GM10248 (cell line): ENCODE results near the gene CYBRD1.

Experiments used
- CTCF ChIA-PET: fragments of 300-600 bp; sonication (Branson Sonifier 250); formaldehyde crosslinking; extraction: SDS; loops from one replicate; lab custom pipeline; 2021; ENCODE audit warnings: antibody characterized with exemption; lab: Yijun Ruan, JAX
- POLR2A ChIA-PET: fragments of 350-650 bp; sonication (Branson Sonifier 250); formaldehyde crosslinking; extraction: SDS; loops from one replicate; lab custom pipeline; 2020; ENCODE audit warnings: antibody characterized with exemption; lab: Yijun Ruan, JAX
- DNase-seq: peaks from one replicate; pipeline ENCODE4 v3.0.0; 2012; ENCODE audit errors: extremely low spot score
- CTCF ChIP-seq: IDR thresholded peaks from 2 replicates; pipeline ENCODE4 v1.5.1; 2012; ENCODE audit warnings: mild to moderate bottlenecking, low read depth; ENCODE audit errors: extremely low read depth, missing control alignments, control extremely low read depth

The CYBRD1 gene

DNA sequence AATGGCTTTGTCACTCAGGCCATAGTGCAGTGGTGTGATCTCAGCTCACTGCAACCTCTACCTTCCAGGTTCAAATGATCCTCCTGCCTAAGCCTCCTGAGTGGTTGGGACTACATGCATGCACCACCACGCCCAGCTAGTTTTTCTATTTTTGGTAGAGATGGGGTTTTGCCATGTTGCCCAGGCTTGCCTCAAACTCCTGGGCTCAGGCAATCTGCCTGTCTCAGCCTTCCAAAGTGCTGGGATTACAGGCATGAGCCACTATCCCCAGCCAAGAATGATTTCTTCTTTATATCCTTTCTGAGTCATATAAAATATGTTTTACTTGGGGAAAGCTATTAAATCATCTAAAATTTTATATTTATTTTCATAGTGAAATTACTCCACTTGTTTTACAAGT is 61.3 kb downstream of the CYBRD1 start:
- TF ChIP-seq CTCF, result no peak
- ChIA-PET CTCF (interaction anchor here (0.8 kb wide), 1 partner anchor 13 kb away, joined by 3 read pairs; no protein-coding TSS in a partner anchor), POLR2A (no interaction called here)
- no peak for DNase-seq

GRCh38 chr2:171584001-171584400 is 61.7 kb downstream of the CYBRD1 start:
- POLR2A ChIA-PET, result no interaction called here
- CTCF ChIA-PET, result interaction anchor here (0.8 kb wide), 1 partner anchor 13 kb away, joined by 3 read pairs; no protein-coding TSS in a partner anchor
- no peak for DNase-seq
- TF ChIP-seq CTCF, result no peak

DNA sequence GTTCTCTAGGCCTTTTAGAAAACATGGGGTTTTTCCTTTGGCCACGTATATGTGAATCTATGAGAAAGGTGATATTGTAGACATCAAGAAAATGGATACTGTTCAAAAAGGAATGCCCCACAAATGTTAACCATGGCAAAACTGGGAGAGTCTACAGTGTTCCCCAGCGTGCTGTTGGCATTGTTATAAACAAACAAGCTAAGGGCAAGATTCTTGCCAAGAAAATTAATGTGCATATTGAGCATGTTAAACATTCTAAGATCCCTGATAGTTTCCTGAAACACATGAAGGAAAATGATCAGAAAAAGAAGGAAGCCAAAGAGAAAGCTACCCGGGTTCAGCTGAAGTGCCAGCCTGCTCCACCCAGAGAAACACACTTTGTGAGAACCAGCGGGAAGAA is 64.9 kb downstream of the CYBRD1 start:
- no peak for TF ChIP-seq CTCF
- POLR2A ChIA-PET, result no interaction called here
- no peak for DNase-seq
- CTCF ChIA-PET, result interaction anchor here (0.6 to 4.0 kb wide), 5 partner anchors 9 to 875 kb away, joined by 3 to 26 read pairs (median 5); no protein-coding TSS in a partner anchor

DNA sequence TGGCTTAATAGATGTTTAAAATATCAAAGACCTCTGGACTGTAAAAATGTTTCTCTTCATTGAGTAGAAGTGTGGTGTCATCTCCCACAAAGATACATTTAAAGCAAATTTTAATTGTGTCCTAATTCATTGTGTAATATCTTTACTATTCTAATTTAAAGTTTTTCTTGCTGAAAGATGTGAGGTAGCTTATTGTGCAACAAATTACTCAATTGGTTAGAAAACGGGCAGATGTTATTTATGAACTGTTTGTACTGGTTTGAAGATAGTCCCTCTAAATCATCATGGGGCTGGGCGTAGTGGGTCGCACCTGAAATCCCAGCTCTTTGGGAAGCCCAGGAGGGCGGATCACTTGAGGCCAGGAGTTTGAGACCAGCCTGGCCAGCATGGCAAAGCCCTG is 65.3 kb downstream of the CYBRD1 start:
- no peak for TF ChIP-seq CTCF
- DNase-seq, result no peak
- ChIA-PET POLR2A (no interaction called here), CTCF (interaction anchor here (0.6 to 4.0 kb wide), 9 partner anchors 9 to 874 kb away, joined by 3 to 26 read pairs (median 5); no protein-coding TSS in a partner anchor)

GRCh38 chr2:171590116-171590515 is 67.8 kb downstream of the CYBRD1 start:
- DNase-seq, result no peak
- no peak for TF ChIP-seq CTCF
- ChIA-PET POLR2A (no interaction called here), CTCF (interaction anchor here (1.1 to 4.0 kb wide), 8 partner anchors 8 to 537 kb away, joined by 3 to 26 read pairs (median 5); partner anchors contain the start of gene DLX2)

DNA sequence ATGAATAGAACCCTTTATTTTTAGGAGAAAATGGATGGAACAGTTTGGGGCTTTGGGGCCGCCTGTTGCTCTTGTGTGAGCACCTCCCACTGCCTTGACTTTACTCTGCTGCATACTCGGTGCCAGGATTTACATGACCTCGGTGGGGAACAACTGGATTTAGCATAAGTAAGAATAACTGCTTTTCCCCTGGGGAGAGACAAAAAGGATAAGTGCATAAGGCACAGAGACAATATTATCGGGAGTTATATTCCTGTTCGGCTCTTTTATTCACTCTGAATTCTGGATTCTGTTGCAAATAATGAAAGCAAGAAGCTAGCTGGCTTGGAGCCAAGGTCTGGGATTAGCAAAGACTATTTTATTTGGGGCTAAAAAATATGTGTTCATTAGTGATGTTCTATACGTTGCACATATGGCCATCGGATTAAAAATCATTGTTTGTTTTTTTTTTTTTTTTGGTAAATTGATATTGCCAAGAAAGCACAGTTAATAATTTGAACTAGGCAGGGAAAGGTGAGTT is 69.8 kb downstream of the CYBRD1 start:
- ChIA-PET POLR2A (no interaction called here), CTCF (no interaction called here)
- TF ChIP-seq CTCF, result no peak
- DNase-seq, result no peak
